WERI-Rb-1 (cell line): ENCODE measurements around the gene MAST3.

Source experiments
- DNase-seq: peaks from one replicate; pipeline ENCODE4 v3.0.0-alpha.2; 2020
- H3K27ac ChIP-seq: fragments of 250-450 bp; sonication (Bioruptor Pico); 2 replicates; pipeline ENCODE4 v1.5.1; 2020; ENCODE audit warnings: mild to moderate bottlenecking, moderate library complexity
- H3K27me3 ChIP-seq: fragments of 250-450 bp; sonication (Bioruptor Pico); 2 replicates; pipeline ENCODE4 v1.5.1; 2021; ENCODE audit warnings: mild to moderate bottlenecking, low read depth, moderate library complexity; ENCODE audit not compliant: insufficient read depth, severe bottlenecking
- H3K36me3 ChIP-seq: fragments of 250-450 bp; sonication (Bioruptor Pico); 2 replicates; pipeline ENCODE4 v1.5.1; 2020; ENCODE audit warnings: mild to moderate bottlenecking, moderate library complexity
- H3K4me3 ChIP-seq: 2 replicates; pipeline ENCODE4 v1.5.1; 2011; ENCODE audit warnings: low read depth, mild to moderate bottlenecking, control low read depth, low read length
- H3K9me3 ChIP-seq: fragments of 250-450 bp; sonication (Bioruptor Pico); 2 replicates; pipeline ENCODE4 v1.5.1; 2021; ENCODE audit warnings: mild to moderate bottlenecking, moderate library complexity; ENCODE audit not compliant: severe bottlenecking
- CTCF ChIP-seq: IDR thresholded peaks from 2 replicates; pipeline ENCODE4 v1.5.1; 2011; ENCODE audit warnings: low read depth, mild to moderate bottlenecking, control low read depth, inconsistent platforms, low read length

Gene MAST3

DNA sequence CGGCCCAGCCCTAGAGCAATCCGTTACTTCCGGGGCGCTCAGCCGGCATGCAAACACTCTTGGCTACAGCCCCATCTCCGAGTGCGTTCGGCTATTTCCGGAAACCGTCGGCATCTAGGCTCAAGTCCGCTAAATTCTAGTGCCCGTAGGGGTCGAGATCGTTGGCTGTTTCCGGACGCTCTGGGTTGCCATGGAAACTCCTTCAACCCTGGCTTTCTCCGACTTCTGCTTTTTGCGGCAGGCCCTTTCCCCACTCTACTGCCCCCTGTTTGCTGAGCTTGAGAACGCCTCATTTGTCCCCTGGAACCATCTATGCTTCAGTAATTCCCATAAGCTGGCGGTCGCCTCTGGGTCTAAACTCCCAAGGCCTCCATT lies 54.9 kb downstream of the MAST3 start:
- Histone ChIP-seq H3K4me3 (peak overlapping the region; percentile 51), H3K36me3 (peaks cover 23% of the 10 kb centered on the region), H3K27me3 (no peaks in the 10 kb centered on the region), H3K27ac (peak overlapping the region; percentile 94), H3K9me3 (no peaks in the 10 kb centered on the region)
- peak; percentile 69 for TF ChIP-seq CTCF
- peak; percentile 97 for DNase-seq

- Histone ChIP-seq H3K4me3 (peak within 1 kb of the TSS; percentile 95), H3K27ac (peak within 1 kb of the TSS; percentile 94), H3K9me3 (no peaks in the 10 kb centered on the region), H3K27me3 (no peaks in the 10 kb centered on the region), H3K36me3 (peaks cover 20% of the 10 kb centered on the region)
- no peak for TF ChIP-seq CTCF
- peak; percentile 99 for DNase-seq
Observed at GRCh38 chr19:18152817-18153555, 55.4 kb downstream of the MAST3 start, which contains the start of gene PIK3R2. TSS of gene PIK3R2 (plus strand) at chr19:18153163. CDS start at chr19:18155880, 2,717 bp downstream.

- no peak for TF ChIP-seq CTCF
- H3K27me3 ChIP-seq, result no peaks in the 10 kb centered on the region
- H3K4me3 ChIP-seq, result peak overlapping the region; percentile 95
- no peak for DNase-seq
- peaks cover 20% of the 10 kb centered on the region for H3K36me3 ChIP-seq
- peak overlapping the region; percentile 84 for H3K27ac ChIP-seq
- H3K9me3 ChIP-seq, result no peaks in the 10 kb centered on the region
Observed at GRCh38 chr19:18153556-18154134, 56.1 kb downstream of the MAST3 start.

DNA sequence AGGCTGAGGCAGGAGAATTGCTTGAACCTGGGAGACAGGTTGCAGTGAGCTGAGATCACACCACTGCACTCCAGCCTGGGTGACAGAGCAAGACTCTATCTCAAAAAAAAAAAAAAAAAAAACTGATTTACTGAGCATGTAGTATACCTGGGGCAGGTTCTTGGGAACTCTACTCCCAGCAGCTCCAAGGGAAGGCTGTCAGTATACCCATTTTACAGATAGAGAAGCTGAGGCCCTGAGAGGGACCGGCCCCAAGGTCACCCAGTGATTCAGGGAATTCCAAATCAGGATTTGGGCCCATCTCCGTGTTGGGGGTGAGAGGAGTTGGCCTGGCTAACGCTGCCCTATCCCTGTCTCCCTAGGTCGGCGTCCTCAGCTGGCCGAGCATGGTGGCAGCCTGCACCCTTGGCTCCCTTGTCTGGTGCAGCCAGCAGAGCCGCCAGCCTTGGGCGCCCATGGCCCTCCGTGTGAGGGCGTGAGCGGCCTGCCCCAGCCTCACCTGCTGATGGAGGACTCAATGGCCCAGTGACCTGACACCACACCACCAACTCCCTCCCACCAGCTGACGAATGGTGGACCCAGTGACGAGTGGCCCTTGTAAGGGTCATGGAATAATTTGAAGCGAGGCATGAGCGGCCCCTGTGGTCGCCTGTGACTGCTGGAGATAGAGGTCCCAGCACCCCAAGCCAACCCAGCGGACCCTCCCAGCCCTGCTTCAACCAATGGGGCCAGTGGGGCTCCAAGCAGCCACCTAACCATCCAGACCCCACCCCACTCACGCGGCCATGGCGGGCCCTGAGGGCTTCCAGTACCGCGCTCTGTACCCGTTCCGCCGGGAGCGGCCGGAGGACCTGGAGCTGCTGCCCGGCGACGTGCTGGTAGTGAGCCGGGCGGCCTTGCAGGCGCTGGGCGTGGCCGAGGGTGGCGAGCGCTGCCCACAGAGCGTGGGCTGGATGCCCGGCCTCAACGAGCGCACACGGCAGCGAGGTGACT lies 57.8 kb downstream of the MAST3 start:
- Histone ChIP-seq H3K27ac (no peak overlapping the region), H3K9me3 (no peaks in the 10 kb centered on the region), H3K27me3 (no peaks in the 10 kb centered on the region), H3K4me3 (no peak overlapping the region), H3K36me3 (peaks cover 18% of the 10 kb centered on the region)
- no peak for DNase-seq
- TF ChIP-seq CTCF, result no peak

GRCh38 chr19:18156268-18156667 lies 58.7 kb downstream of the MAST3 start:
- no peaks in the 10 kb centered on the region for H3K27me3 ChIP-seq
- DNase-seq, result no peak
- H3K27ac ChIP-seq, result no peak overlapping the region
- peaks cover 20% of the 10 kb centered on the region for H3K36me3 ChIP-seq
- no peak overlapping the region for H3K4me3 ChIP-seq
- TF ChIP-seq CTCF, result no peak
- no peaks in the 10 kb centered on the region for H3K9me3 ChIP-seq
